Tibial nerve (tissue), 4 donors: ENCODE data around the gene ARHGEF17. TPM values are rescaled to one million over a fixed set of nuclear protein-coding genes. Genes with fewer than 3 reads are reported as not detected.
A peak's percentile ranks its signal among the peaks of the same experiment; 100 is the strongest.

Experiments used
- DNase-seq, 2 donors: peaks; one replicate each; pipeline ENCODE4 v3.0.0-alpha.2; 2019; ENCODE audit warnings: low spot score in 2 of 2
- H3K27ac ChIP-seq, 4 donors: fragments of 200-600 bp; sonication (generic) in 3 of 4; one replicate each; pipeline ENCODE4 v1.5.1; 2017 to 2019; ENCODE audit warnings: mild to moderate bottlenecking in 1 of 4
- H3K27me3 ChIP-seq, 2 donors: fragments of 200-600 bp; sonication (generic) in 1 of 2; one replicate each; pipeline versions ENCODE4 v1.5.1 to v1.6.0; 2017 to 2019
- H3K36me3 ChIP-seq, 3 donors: fragments of 200-600 bp; sonication (generic); one replicate each; pipeline ENCODE4 v1.5.1; 2018 to 2019
- H3K4me1 ChIP-seq, 4 donors: fragments of 200-600 bp; sonication (generic) in 3 of 4; one replicate each; pipeline ENCODE4 v1.5.1; 2017 to 2019
- H3K4me3 ChIP-seq, 4 donors: fragments of 200-600 bp; sonication (generic) in 3 of 4; one replicate each; pipeline ENCODE4 v1.5.1; 2017 to 2019; ENCODE audit warnings: mild to moderate bottlenecking in 1 of 4, moderate library complexity in 1 of 4
- H3K9me3 ChIP-seq, 4 donors: fragments of 200-600 bp; sonication (generic) in 3 of 4; one replicate each; pipeline ENCODE4 v1.5.1; 2017 to 2019
- EP300 ChIP-seq, 2 donors: sonication (generic); formaldehyde crosslinking; IDR thresholded peaks; one replicate each; pipeline ENCODE4 v1.6.1; 2017; ENCODE audit warnings: antibody characterized with exemption in 2 of 2, mild to moderate bottlenecking in 1 of 2
- POLR2A ChIP-seq, 2 donors: fragments of 450-650 bp; IDR thresholded peaks; one replicate each; pipeline ENCODE4 v1.6.1; 2017; ENCODE audit warnings: antibody characterized with exemption in 2 of 2, mild to moderate bottlenecking in 2 of 2, moderate library complexity in 2 of 2
- WGBS, 2 donors: methylation state at CpG; one replicate each; pipeline ENCODE4 v1.1.5; 2018; 5-methylcytosine and 5-hydroxymethylcytosine counted together
- total RNA-seq, 4 donors: library from RNA; depleted of rRNA; stranded (reverse); fragments of >200 nt; gene quantifications; one replicate each; pipeline ENCODE4 v1.1.0, GENCODE V29; 2016
- TF ChIP-seq, protein P1 (sequence below), 5 experiments: fragments of 200-600 bp in 3 of 5; fragments of 450-650 bp in 2 of 5; sonication (generic) in 3 of 5; IDR thresholded peaks; one replicate each; pipeline ENCODE4 v1.5.1; 2016 to 2019; ENCODE audit warnings: antibody characterized with exemption in 5 of 5, mild to moderate bottlenecking in 3 of 5, moderate library complexity in 2 of 5

Gene ARHGEF17
- total RNA-seq, 4 donors from 2014 or later, result 102 to 135 (median 112) TPM

DNA sequence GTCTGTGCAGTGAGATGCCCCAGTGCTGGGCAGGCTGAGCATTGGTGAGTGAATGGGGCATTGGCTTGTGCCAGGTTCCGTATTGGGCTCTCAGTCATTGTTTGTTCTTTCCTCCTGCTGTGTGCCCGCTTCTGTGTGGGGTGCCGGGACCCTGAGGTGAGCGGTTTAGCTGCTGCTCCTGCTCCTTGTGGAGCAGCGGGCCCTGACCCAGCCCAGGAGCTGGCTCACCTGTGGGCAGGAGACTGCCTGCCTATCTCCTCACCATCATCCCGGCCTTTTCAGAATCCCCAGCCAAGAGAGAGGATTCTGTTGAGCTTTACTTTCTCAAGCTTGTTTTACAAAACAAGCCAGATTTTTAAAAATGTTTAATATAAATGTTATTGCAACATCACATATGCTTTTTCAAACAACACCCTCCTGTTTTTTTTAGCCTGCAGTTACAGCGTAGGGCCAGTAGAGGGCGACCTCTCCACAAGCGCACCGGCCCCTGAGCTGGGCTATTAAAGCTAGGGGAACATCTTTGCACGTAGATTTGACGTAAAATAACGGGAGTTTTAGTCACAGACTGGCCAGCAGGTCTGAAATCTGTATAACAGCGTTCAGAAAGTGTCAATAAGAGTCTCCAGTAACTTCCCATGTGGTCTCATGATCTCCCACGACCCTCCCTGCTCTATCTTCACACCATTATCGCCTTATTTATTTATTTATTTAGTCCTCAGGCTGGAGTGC, 43.0 kb downstream of the ARHGEF17 start:
- Histone ChIP-seq H3K27me3 (no peaks in the 10 kb centered on the region), H3K36me3 (peaks cover 0 to 68% (median 0%) of the 10 kb centered on the region in 3 donors), H3K4me3 (no peak overlapping the region), H3K9me3 (no peaks in the 10 kb centered on the region), H3K27ac (peak overlapping the region in 2 of 4 donors; percentile 54 to 62), H3K4me1 (peaks cover 0 to 26% (median 0%) of the 10 kb centered on the region in 4 donors)
- DNase-seq, result peak; percentile 37 to 49
- TF ChIP-seq, protein P1, sequence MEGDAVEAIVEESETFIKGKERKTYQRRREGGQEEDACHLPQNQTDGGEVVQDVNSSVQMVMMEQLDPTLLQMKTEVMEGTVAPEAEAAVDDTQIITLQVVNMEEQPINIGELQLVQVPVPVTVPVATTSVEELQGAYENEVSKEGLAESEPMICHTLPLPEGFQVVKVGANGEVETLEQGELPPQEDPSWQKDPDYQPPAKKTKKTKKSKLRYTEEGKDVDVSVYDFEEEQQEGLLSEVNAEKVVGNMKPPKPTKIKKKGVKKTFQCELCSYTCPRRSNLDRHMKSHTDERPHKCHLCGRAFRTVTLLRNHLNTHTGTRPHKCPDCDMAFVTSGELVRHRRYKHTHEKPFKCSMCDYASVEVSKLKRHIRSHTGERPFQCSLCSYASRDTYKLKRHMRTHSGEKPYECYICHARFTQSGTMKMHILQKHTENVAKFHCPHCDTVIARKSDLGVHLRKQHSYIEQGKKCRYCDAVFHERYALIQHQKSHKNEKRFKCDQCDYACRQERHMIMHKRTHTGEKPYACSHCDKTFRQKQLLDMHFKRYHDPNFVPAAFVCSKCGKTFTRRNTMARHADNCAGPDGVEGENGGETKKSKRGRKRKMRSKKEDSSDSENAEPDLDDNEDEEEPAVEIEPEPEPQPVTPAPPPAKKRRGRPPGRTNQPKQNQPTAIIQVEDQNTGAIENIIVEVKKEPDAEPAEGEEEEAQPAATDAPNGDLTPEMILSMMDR (IDR thresholded peaks at IDR 0.05), result peak; percentile 87 to 98 (median 96)
- TF ChIP-seq POLR2A (IDR thresholded peaks at IDR 0.05), result no peak
- TF ChIP-seq EP300 (IDR thresholded peaks at IDR 0.05), result no peak
- 22% methylated on average over 16 of the region's 16 CpGs for WGBS, 2 donors

DNA sequence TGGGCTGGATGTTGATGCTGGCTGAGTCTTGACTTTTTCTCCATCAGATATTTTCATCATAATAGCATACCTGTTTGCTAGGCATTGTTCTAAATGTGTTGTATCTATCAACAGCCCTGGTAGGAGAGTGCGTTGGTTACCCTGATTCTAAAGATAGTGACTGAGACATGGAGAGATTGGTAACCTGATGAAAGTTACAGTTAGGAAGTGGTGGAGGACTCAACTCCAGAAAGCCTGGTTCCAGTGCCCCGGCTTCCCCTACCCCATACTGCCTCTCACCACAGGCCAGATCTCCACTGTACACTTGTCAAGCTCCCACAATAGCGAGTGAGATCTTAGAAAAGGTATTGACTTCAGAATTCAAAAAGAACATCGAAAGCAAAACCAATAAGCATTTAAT, 45.3 kb downstream of the ARHGEF17 start:
- no peaks in the 10 kb centered on the region for H3K9me3 ChIP-seq
- WGBS, 2 donors, result 90 to 95% methylated on average over 4 of the region's 4 CpGs
- H3K27ac ChIP-seq, result no peak overlapping the region
- TF ChIP-seq, protein P1 (IDR thresholded peaks at IDR 0.05), result no peak
- TF ChIP-seq POLR2A (IDR thresholded peaks at IDR 0.05), result no peak
- TF ChIP-seq EP300 (IDR thresholded peaks at IDR 0.05), result no peak
- no peaks in the 10 kb centered on the region for H3K27me3 ChIP-seq
- peaks cover 0 to 20% (median 0%) of the 10 kb centered on the region in 4 donors for H3K4me1 ChIP-seq
- DNase-seq, result no peak
- peaks cover 0 to 72% (median 0%) of the 10 kb centered on the region in 3 donors for H3K36me3 ChIP-seq
- no peak overlapping the region for H3K4me3 ChIP-seq

DNA sequence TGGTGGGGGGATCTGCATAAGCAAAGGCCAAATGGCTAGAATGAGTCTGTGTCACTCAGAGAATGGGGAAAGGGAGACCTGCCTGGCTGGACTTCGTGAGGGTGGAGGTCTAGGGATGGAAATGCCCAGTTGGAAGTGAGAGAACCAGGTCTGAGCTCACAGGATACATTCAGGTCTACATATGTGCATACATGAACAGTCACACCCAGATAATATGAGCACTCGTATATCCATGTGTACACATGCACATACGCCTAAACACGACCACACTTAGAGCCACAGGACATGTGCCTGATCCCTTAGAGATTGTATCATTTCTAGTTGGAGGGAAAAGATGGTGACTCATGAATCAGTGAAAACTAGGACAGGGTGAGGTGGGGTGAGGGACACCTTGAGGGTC, 47.0 kb downstream of the ARHGEF17 start:
- Histone ChIP-seq H3K4me3 (no peak overlapping the region), H3K36me3 (peaks cover 0 to 74% (median 0%) of the 10 kb centered on the region in 3 donors), H3K9me3 (no peaks in the 10 kb centered on the region), H3K27ac (no peak overlapping the region), H3K27me3 (no peaks in the 10 kb centered on the region), H3K4me1 (peaks cover 0 to 21% (median 0%) of the 10 kb centered on the region in 4 donors)
- 90 to 92% methylated on average over 4 of the region's 4 CpGs for WGBS, 2 donors
- no peak for DNase-seq
- TF ChIP-seq POLR2A (IDR thresholded peaks at IDR 0.05), result no peak
- TF ChIP-seq EP300 (IDR thresholded peaks at IDR 0.05), result no peak
- TF ChIP-seq, protein P1 (IDR thresholded peaks at IDR 0.05), result no peak

DNA sequence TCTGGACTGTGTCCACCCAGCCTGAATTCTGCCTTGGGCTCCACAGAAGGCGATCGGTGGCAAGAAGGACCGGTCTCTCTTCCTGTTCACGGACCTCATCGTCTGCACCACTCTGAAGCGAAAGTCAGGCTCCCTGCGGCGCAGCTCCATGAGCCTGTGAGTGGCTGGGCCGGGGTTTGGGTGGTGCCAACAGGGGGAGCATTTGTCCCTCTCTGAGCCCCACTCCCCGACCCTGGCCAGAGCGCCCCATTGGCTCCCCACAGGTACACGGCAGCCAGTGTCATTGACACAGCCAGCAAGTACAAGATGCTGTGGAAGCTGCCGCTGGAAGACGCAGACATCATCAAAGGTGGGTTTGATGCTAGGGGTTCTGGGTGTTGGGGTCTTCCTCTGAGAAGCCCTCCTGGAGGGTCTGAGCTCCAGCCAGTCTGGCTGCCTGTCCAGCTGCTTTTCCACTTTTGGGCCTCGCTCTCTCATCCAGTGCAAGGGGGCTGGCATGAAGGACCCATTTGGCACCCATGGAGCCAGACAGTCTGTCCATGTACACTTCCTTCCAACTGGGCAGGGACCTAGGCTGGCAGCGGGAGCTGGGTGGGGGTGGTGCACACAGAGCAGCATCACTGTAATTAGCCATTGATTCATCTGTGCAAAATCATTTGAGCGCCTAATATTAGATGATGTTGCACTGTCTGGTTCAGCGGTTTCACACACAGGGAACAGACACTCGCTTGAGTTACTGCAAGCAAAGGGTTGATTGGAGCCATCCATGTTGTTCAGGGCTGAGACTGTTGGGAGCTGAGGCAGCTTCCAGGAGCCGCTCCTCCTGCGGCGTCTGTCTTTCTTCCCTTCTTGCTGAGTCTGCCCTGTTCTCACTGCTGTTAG, 49.1 kb downstream of the ARHGEF17 start:
- no peaks in the 10 kb centered on the region for H3K9me3 ChIP-seq
- no peak overlapping the region for H3K4me3 ChIP-seq
- no peaks in the 10 kb centered on the region for H3K27me3 ChIP-seq
- WGBS, 2 donors, result 88 to 91% methylated on average over 19 to 22 of the region's 22 CpGs
- DNase-seq, result no peak
- peaks cover 0 to 9% (median 0%) of the 10 kb centered on the region in 4 donors for H3K4me1 ChIP-seq
- no peak overlapping the region for H3K27ac ChIP-seq
- TF ChIP-seq, protein P1 (IDR thresholded peaks at IDR 0.05), result no peak
- TF ChIP-seq POLR2A (IDR thresholded peaks at IDR 0.05), result no peak
- H3K36me3 ChIP-seq, result peaks cover 0 to 95% (median 0%) of the 10 kb centered on the region in 3 donors
